GM19397 (cell line): ENCODE measurements around the gene MYH11.
"Not testable (repeated sequence)": the region's sequence is repeated elsewhere in the genome, so short reads cannot be mapped to it uniquely, and the experiment has no call there.

ENCODE experiments used
- ATAC-seq: cut with Tn5 transposase; IDR thresholded peaks from one replicate; pipeline ENCODE4 v1.9.1; 2021; ENCODE audit warnings: mild to moderate bottlenecking, moderate library complexity; ENCODE audit not compliant: unreplicated experiment

Gene MYH11

GRCh38 chr16:15811481-15812400 is 45.1 kb downstream of the MYH11 start:
- ATAC-seq: no peak

GRCh38 chr16:15810949-15811348 is 45.9 kb downstream of the MYH11 start:
- ATAC-seq: no peak

- no peak for ATAC-seq
These were observed 46.4 kb downstream of the MYH11 start for GRCh38 chr16:15810411-15810810.

GRCh38 chr16:15809297-15809696 is 47.5 kb downstream of the MYH11 start:
- not testable (repeated sequence) for ATAC-seq

- ATAC-seq: no peak
These were observed 48.8 kb downstream of the MYH11 start for GRCh38 chr16:15808071-15808470.

GRCh38 chr16:15807603-15808009 is 49.2 kb downstream of the MYH11 start:
- no peak for ATAC-seq

- no peak for ATAC-seq
These were observed 53.2 kb downstream of the MYH11 start for GRCh38 chr16:15803618-15804017.

- ATAC-seq: no peak
These were observed 56.9 kb downstream of the MYH11 start for GRCh38 chr16:15799851-15800495.

GRCh38 chr16:15798671-15799070 is 58.2 kb downstream of the MYH11 start:
- ATAC-seq: no peak

- no peak for ATAC-seq
These were observed 59.9 kb downstream of the MYH11 start for GRCh38 chr16:15796885-15797284.

GRCh38 chr16:15795615-15796014 is 61.2 kb downstream of the MYH11 start:
- no peak for ATAC-seq

- no peak for ATAC-seq
These were observed 64.3 kb downstream of the MYH11 start for GRCh38 chr16:15792563-15792971.

- ATAC-seq: no peak
These were observed 66.4 kb downstream of the MYH11 start for GRCh38 chr16:15790458-15790857.

GRCh38 chr16:15789816-15790215 is 67.0 kb downstream of the MYH11 start:
- not testable (repeated sequence) for ATAC-seq

GRCh38 chr16:15788846-15789239 is 68.0 kb downstream of the MYH11 start:
- no peak for ATAC-seq

- ATAC-seq: no peak
These were observed 70.3 kb downstream of the MYH11 start for GRCh38 chr16:15786501-15786900.

GRCh38 chr16:15785386-15786059 is 71.3 kb downstream of the MYH11 start:
- no peak for ATAC-seq

GRCh38 chr16:15783985-15784384 is 72.8 kb downstream of the MYH11 start:
- ATAC-seq: no peak

GRCh38 chr16:15782573-15783365 is 74.1 kb downstream of the MYH11 start:
- ATAC-seq: no peak

GRCh38 chr16:15781650-15782049 is 75.2 kb downstream of the MYH11 start:
- no peak for ATAC-seq

- no peak for ATAC-seq
These were observed 76.0 kb downstream of the MYH11 start for GRCh38 chr16:15780805-15781204.
